SU-DHL-6 (cell line): ENCODE data around the gene ANP32A.
A peak's percentile ranks its signal among the peaks of the same experiment; 100 is the strongest.

Experiments used
- H2AFZ ChIP-seq: fragments of 200-600 bp; sonication (generic); 2 replicates; pipeline ENCODE4 v1.6.1; 2014; ENCODE audit warnings: low read depth, mild to moderate bottlenecking, moderate library complexity, mixed read lengths, antibody characterized with exemption, low read length; ENCODE audit not compliant: severe bottlenecking
- H3F3A ChIP-seq: fragments of 200-600 bp; shearing (Covaris generic); 2 replicates; pipeline ENCODE4 v1.6.0; 2016; ENCODE audit warnings: antibody characterized with exemption, mild to moderate bottlenecking; ENCODE audit not compliant: insufficient read depth
- H3K27ac ChIP-seq: fragments of 200-600 bp; sonication (generic); 2 replicates; pipeline ENCODE4 v1.5.1; 2016; ENCODE audit warnings: low read depth, mild to moderate bottlenecking, low read length, moderate library complexity, mixed read lengths
- H3K27me3 ChIP-seq: fragments of 200-600 bp; sonication (generic), shearing (Covaris generic); 2 replicates; pipeline ENCODE4 v1.6.0; 2014; ENCODE audit warnings: mild to moderate bottlenecking, low read length
- H3K36me3 ChIP-seq: fragments of 200-600 bp; sonication (generic); 2 replicates; pipeline ENCODE4 v1.6.1; 2014; ENCODE audit warnings: mild to moderate bottlenecking, low read length, mixed read lengths
- H3K4me2 ChIP-seq: fragments of 300-600, 200-600 bp; shearing (Covaris generic), sonication (generic); 2 replicates; pipeline ENCODE4 v1.6.0; 2014; ENCODE audit warnings: low read length, low read depth, mild to moderate bottlenecking; ENCODE audit not compliant: poor library complexity, severe bottlenecking
- H3K4me3 ChIP-seq: fragments of 200-600 bp; sonication (generic); 2 replicates; pipeline ENCODE4 v1.5.1; 2014; ENCODE audit warnings: antibody characterized with exemption, low read length, mild to moderate bottlenecking, mixed read lengths; ENCODE audit not compliant: insufficient read depth, poor library complexity, severe bottlenecking
- H3K79me2 ChIP-seq: fragments of 200-600 bp; sonication (generic); 2 replicates; pipeline ENCODE4 v1.6.1; 2014; ENCODE audit warnings: mild to moderate bottlenecking, low read length, moderate library complexity; ENCODE audit not compliant: insufficient read depth
- H3K9ac ChIP-seq: fragments of 200-600 bp; sonication (generic); 2 replicates; pipeline ENCODE4 v1.7.0; 2014; ENCODE audit warnings: mild to moderate bottlenecking, low read length
- H3K9me2 ChIP-seq: fragments of 200-600 bp; sonication (generic); replicated peaks from 2 replicates; pipeline ENCODE4 v1.6.1; 2014; ENCODE audit warnings: low read length; ENCODE audit not compliant: insufficient read depth
- H3K9me3 ChIP-seq: fragments of 200-600 bp; sonication (generic); 2 replicates; pipeline ENCODE4 v1.6.1; 2014; ENCODE audit warnings: low read length, mixed read lengths; ENCODE audit not compliant: insufficient read depth
- H4K20me1 ChIP-seq: fragments of 200-600 bp; sonication (generic); 2 replicates; pipeline ENCODE4 v1.6.1; 2014; ENCODE audit warnings: low read depth, mild to moderate bottlenecking, antibody characterized with exemption, low read length, moderate library complexity, mixed read lengths
- CTCF ChIP-seq: fragments of 200-600 bp; sonication (generic); IDR thresholded peaks from one replicate; pipeline ENCODE4 v1.5.1; 2017; ENCODE audit warnings: antibody characterized with exemption, mild to moderate bottlenecking, low read length, moderate library complexity; ENCODE audit not compliant: insufficient read depth, poor library complexity, severe bottlenecking
- EZH2phosphoT487 ChIP-seq: fragments of 200-600 bp; sonication (generic), shearing (Covaris generic); conservative IDR thresholded peaks from 2 replicates; pipeline ENCODE4 v1.6.1; 2018; ENCODE audit warnings: mild to moderate bottlenecking, antibody characterized with exemption, low read length, moderate library complexity, mixed read lengths

Gene ANP32A

GRCh38 chr15:68830141-68830785 lies 9.6 kb upstream of the ANP32A start:
- TF ChIP-seq CTCF (no peak), EZH2phosphoT487 (no peak)
- H3K4me3 ChIP-seq = no peak overlapping the region
- H3K27ac ChIP-seq = no peak overlapping the region
- H3K4me2 ChIP-seq = no peak overlapping the region
- H2AFZ ChIP-seq = no peak overlapping the region
- H3K9ac ChIP-seq = no peak overlapping the region
- no peaks in the 10 kb centered on the region for H3K36me3 ChIP-seq
- no peaks in the 10 kb centered on the region for H3K27me3 ChIP-seq
- H4K20me1 ChIP-seq = no peaks in the 10 kb centered on the region; the same call in 1 of the 2 replicates
- no peaks in the 10 kb centered on the region for H3K79me2 ChIP-seq
- H3F3A ChIP-seq = no peaks in the 10 kb centered on the region
- no peaks in the 10 kb centered on the region for H3K9me3 ChIP-seq
- H3K9me2 ChIP-seq = no peaks in the 10 kb centered on the region

- H3K9me3 ChIP-seq = no peaks in the 10 kb centered on the region
- H4K20me1 ChIP-seq = no peaks in the 10 kb centered on the region; the same call in 1 of the 2 replicates
- H3K27me3 ChIP-seq = no peaks in the 10 kb centered on the region
- H3K4me2 ChIP-seq = no peak overlapping the region
- TF ChIP-seq EZH2phosphoT487 (no peak), CTCF (peak; percentile 52)
- no peaks in the 10 kb centered on the region for H3K79me2 ChIP-seq
- no peaks in the 10 kb centered on the region for H3F3A ChIP-seq
- H3K4me3 ChIP-seq = no peak overlapping the region
- H3K9ac ChIP-seq = no peak overlapping the region
- H3K36me3 ChIP-seq = no peaks in the 10 kb centered on the region
- H3K27ac ChIP-seq = no peak overlapping the region
- H3K9me2 ChIP-seq = no peaks in the 10 kb centered on the region
- no peak overlapping the region for H2AFZ ChIP-seq
Observed at GRCh38 chr15:68829068-68829467, 8.4 kb upstream of the ANP32A start.

- no peak overlapping the region for H3K9ac ChIP-seq
- H2AFZ ChIP-seq = no peak overlapping the region
- no peak overlapping the region for H3K4me2 ChIP-seq
- no peaks in the 10 kb centered on the region for H3K9me3 ChIP-seq
- no peaks in the 10 kb centered on the region for H3K9me2 ChIP-seq
- H3K4me3 ChIP-seq = no peak overlapping the region
- H3K79me2 ChIP-seq = peaks cover 28% of the 10 kb centered on the region
- TF ChIP-seq EZH2phosphoT487 = no peak
- TF ChIP-seq CTCF = no peak
- no peaks in the 10 kb centered on the region for H3K27me3 ChIP-seq
- H3F3A ChIP-seq = no peaks in the 10 kb centered on the region
- peaks cover 12% of the 10 kb centered on the region; the same call in 1 of the 2 replicates for H4K20me1 ChIP-seq
- no peaks in the 10 kb centered on the region for H3K36me3 ChIP-seq
- no peak overlapping the region for H3K27ac ChIP-seq
Observed at GRCh38 chr15:68823561-68823960, 2.9 kb upstream of the ANP32A start.
